Naive thymus-derived CD4-positive, alpha-beta T cell (primary cell): ENCODE measurements around the gene CTAGE8. TPM values are rescaled to one million over a fixed set of nuclear protein-coding genes. Genes with fewer than 3 reads are reported as not detected.
"Not testable (repeated sequence)": the region's sequence is repeated elsewhere in the genome, so short reads cannot be mapped to it uniquely, and the experiment has no call there.

Experiments used
- ATAC-seq: fragments of 150-1000 bp; cut with Tn5 transposase; 2 replicates; pipeline ENCODE4 v1.10.0; 2021; ENCODE audit warnings: mild to moderate bottlenecking, moderate library complexity
- CTCF ChIA-PET: fragments of 350-600 bp; sonication (Branson Sonifier 250); formaldehyde crosslinking; loops from one replicate; lab custom pipeline; 2021; ENCODE audit warnings: antibody characterized with exemption; lab: Charles Lee
- POLR2A ChIA-PET: fragments of 350-600 bp; sonication (Branson Sonifier 250); formaldehyde crosslinking; loops from one replicate; lab custom pipeline; 2021; ENCODE audit warnings: antibody characterized with exemption, inconsistent platforms; lab: Charles Lee
- DNase-seq, 9 donors: peaks; one replicate each; pipeline versions ENCODE4 v3.0.0 to v3.0.0-alpha.2; 2020 to 2022; ENCODE audit warnings: mixed read lengths in 1 of 9
- H3K27ac ChIP-seq: one replicate; pipeline ENCODE4 v1.7.0; 2013; ENCODE audit warnings: mild to moderate bottlenecking, low read depth, low read length, moderate library complexity
- H3K27me3 ChIP-seq, 2 donors: one replicate each; pipeline ENCODE4 v1.7.0; 2013; ENCODE audit warnings: low read length in 2 of 2, mild to moderate bottlenecking in 2 of 2, moderate library complexity in 2 of 2; ENCODE audit not compliant: control insufficient read depth in 2 of 2, insufficient read depth in 2 of 2
- H3K36me3 ChIP-seq, 3 experiments: 1 replicate in 2 of 3; 2 replicates in 1 of 3; pipeline ENCODE4 v1.7.0; 2013; ENCODE audit warnings: low read length in 3 of 3, mild to moderate bottlenecking in 3 of 3, moderate library complexity in 1 of 3; ENCODE audit not compliant: insufficient read depth in 3 of 3, control insufficient read depth in 2 of 3
- H3K4me1 ChIP-seq, 2 donors: one replicate each; pipeline ENCODE4 v1.7.0; 2013; ENCODE audit warnings: low read length in 2 of 2, mild to moderate bottlenecking in 2 of 2, moderate library complexity in 1 of 2; ENCODE audit not compliant: control insufficient read depth in 2 of 2, insufficient read depth in 2 of 2
- H3K4me3 ChIP-seq: 2 replicates; pipeline ENCODE4 v1.7.0; 2013; ENCODE audit warnings: mild to moderate bottlenecking, low read length
- H3K9me3 ChIP-seq, 3 experiments: 1 replicate in 2 of 3; 2 replicates in 1 of 3; pipeline ENCODE4 v1.7.0; 2013; ENCODE audit warnings: low read length in 3 of 3; ENCODE audit not compliant: control insufficient read depth in 2 of 3
- H3K27ac Mint-ChIP-seq, 9 donors: one replicate each; pipeline ENCODE4 v1.8.0; 2020 to 2022; ENCODE audit warnings: mixed read lengths in 9 of 9, mild to moderate bottlenecking in 8 of 9, moderate library complexity in 5 of 9, inconsistent platforms in 2 of 9
- H3K27me3 Mint-ChIP-seq, 5 donors: one replicate each; pipeline ENCODE4 v1.8.0; 2021 to 2022; ENCODE audit warnings: mixed read lengths in 5 of 5, mild to moderate bottlenecking in 1 of 5
- H3K36me3 Mint-ChIP-seq, 5 donors: one replicate each; pipeline ENCODE4 v1.8.0; 2020 to 2022; ENCODE audit warnings: mixed read lengths in 5 of 5, mild to moderate bottlenecking in 3 of 5, inconsistent platforms in 1 of 5
- H3K4me1 Mint-ChIP-seq, 7 donors: one replicate each; pipeline ENCODE4 v1.8.0; 2020 to 2022; ENCODE audit warnings: mixed read lengths in 7 of 7, mild to moderate bottlenecking in 3 of 7, inconsistent platforms in 1 of 7
- H3K4me3 Mint-ChIP-seq, 10 donors: one replicate each; pipeline ENCODE4 v1.8.0; 2020 to 2022; ENCODE audit warnings: mild to moderate bottlenecking in 10 of 10, mixed read lengths in 10 of 10, moderate library complexity in 6 of 10, inconsistent platforms in 2 of 10
- H3K9me3 Mint-ChIP-seq, 11 donors: one replicate each; pipeline ENCODE4 v1.8.0; 2020 to 2022; ENCODE audit warnings: mixed read lengths in 11 of 11, mild to moderate bottlenecking in 4 of 11, inconsistent platforms in 1 of 11, moderate library complexity in 1 of 11
- intact Hi-C, 2 donors: fragments of 100-400 bp; cut with micrococcal nuclease; formaldehyde crosslinking; loops; one replicate each; pipeline ENCODE4 v1.15.1; 2023
- polyA plus RNA-seq, 2 donors: library from polyadenylated mRNA; unstranded; fragments of 300-500 nt; fragmentation: Illumina TruSeq; gene quantifications; one replicate each; pipeline ENCODE4 v1.2.3, GENCODE V29; 2021
- total RNA-seq, 6 experiments: library from RNA in 5 of 6; stranded (reverse) in 5 of 6; gene quantifications; 1 replicate in 5 of 6; 2 replicates in 1 of 6; pipeline ENCODE4 v1.2.3 and lab custom pipeline; 2021 to 2026

Gene CTAGE8, protein sequence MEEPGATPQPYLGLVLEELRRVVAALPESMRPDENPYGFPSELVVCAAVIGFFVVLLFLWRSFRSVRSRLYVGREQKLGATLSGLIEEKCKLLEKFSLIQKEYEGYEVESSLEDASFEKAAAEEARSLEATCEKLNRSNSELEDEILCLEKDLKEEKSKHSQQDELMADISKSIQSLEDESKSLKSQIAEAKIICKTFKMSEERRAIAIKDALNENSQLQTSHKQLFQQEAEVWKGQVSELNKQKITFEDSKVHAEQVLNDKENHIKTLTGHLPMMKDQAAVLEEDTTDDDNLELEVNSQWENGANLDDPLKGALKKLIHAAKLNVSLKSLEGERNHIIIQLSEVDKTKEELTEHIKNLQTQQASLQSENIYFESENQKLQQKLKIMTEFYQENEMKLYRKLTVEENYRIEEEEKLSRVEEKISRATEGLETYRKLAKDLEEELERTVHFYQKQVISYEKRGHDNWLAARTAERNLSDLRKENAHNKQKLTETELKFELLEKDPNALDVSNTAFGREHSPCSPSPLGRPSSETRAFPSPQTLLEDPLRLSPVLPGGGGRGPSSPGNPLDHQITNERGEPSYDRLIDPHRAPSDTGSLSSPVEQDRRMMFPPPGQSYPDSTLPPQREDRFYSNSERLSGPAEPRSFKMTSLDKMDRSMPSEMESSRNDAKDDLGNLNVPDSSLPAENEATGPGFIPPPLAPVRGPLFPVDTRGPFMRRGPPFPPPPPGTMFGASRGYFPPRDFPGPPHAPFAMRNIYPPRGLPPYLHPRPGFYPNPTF
- total RNA-seq (under 1 TPM in 4 of 5 experiments, not detected in 1; 0.51 to 0.75 (median 0.55) TPM), polyA plus RNA-seq (under 1 TPM in 1 of 2 donors, not detected in 1; 0.52 TPM)

- H3K27ac Mint-ChIP-seq, H3K36me3 Mint-ChIP-seq, H3K9me3 ChIP-seq, H3K27me3 Mint-ChIP-seq, H3K9me3 Mint-ChIP-seq, H3K4me1 Mint-ChIP-seq, ATAC-seq, H3K36me3 ChIP-seq, H3K27ac ChIP-seq, H3K27me3 ChIP-seq, H3K4me3 Mint-ChIP-seq, H3K4me1 ChIP-seq, POLR2A ChIA-PET, DNase-seq, intact Hi-C loops, CTCF ChIA-PET, H3K4me3 ChIP-seq: not testable (repeated sequence)
These were observed at the start of gene CTAGE8 for GRCh38 chr7:144269188-144269587. TSS of gene CTAGE8 (minus strand) at chr7:144269288. CDS start at chr7:144269250, 38 bp downstream.

- DNase-seq, H3K36me3 ChIP-seq, ATAC-seq, H3K27ac Mint-ChIP-seq, H3K36me3 Mint-ChIP-seq, POLR2A ChIA-PET, CTCF ChIA-PET, H3K9me3 Mint-ChIP-seq, intact Hi-C loops, H3K4me1 ChIP-seq, H3K9me3 ChIP-seq, H3K4me3 Mint-ChIP-seq, H3K27me3 ChIP-seq, H3K4me1 Mint-ChIP-seq, H3K4me3 ChIP-seq, H3K27ac ChIP-seq, H3K27me3 Mint-ChIP-seq: not testable (repeated sequence)
These were observed 48.4 kb upstream of the CTAGE8 start for GRCh38 chr7:144317537-144317936.

DNA sequence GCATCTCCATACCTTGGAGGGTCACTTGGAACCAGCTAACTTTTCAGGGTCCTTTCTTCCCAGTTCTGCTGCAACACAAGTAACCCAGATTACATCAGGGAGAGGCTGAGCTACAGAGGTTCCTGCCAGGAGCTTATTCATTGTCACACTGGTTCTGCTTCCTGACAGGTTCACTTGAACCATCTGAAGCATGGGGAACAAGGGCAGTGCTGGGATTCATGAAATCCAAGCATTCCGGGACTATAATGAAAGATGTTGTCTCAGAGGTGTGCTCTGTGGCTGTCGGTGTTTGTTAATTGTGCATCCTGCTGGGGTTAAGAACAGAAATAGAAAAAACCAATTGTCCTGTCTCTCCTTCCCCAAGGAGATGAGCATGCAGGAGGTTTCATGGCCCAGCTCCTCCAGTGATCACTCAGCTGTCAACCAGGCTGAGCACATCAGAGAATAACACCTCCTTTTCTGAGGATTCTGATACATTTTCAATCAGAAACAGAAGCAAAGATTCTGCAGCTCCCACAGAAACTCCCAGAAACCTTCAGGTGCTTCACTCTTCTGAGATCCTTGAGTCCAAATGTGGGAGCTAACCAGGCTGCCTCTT is 42.9 kb upstream of the CTAGE8 start, which contains the start of gene OR2A1:
OR2A1 (plus strand) TSS at position 548 of the 598 bp plus-strand sequence. CDS start 5,706 bp downstream, outside the sequence.
- H3K4me1 Mint-ChIP-seq, H3K4me1 ChIP-seq, CTCF ChIA-PET, intact Hi-C loops, H3K27ac Mint-ChIP-seq, H3K27me3 Mint-ChIP-seq, H3K36me3 ChIP-seq, POLR2A ChIA-PET, ATAC-seq, DNase-seq, H3K27me3 ChIP-seq, H3K9me3 Mint-ChIP-seq, H3K4me3 ChIP-seq, H3K27ac ChIP-seq, H3K4me3 Mint-ChIP-seq, H3K36me3 Mint-ChIP-seq, H3K9me3 ChIP-seq: not testable (repeated sequence)

DNA sequence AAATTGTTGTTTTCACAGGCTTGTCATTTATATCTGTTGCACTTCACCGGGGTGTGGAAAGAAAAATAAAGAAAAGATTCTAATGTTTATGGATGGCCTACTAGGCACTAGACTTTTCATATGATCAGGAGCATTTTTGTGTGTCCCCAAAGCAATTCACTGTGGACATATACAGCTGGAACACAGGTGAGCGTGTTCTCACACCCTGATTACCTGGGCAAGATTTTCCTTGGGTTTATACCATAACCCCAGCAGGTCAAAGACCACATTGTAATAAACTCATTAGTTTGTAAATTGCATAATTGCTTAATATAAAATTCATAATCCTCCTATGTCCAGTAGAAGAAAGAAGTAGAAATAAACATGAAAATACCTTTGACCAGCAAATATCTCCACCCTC is 42.1 kb upstream of the CTAGE8 start:
- H3K9me3 Mint-ChIP-seq, H3K4me3 ChIP-seq, POLR2A ChIA-PET, H3K27me3 Mint-ChIP-seq, intact Hi-C loops, H3K36me3 ChIP-seq, DNase-seq, CTCF ChIA-PET, H3K27me3 ChIP-seq, ATAC-seq, H3K27ac ChIP-seq, H3K36me3 Mint-ChIP-seq, H3K4me1 Mint-ChIP-seq, H3K4me3 Mint-ChIP-seq, H3K4me1 ChIP-seq, H3K27ac Mint-ChIP-seq, H3K9me3 ChIP-seq: not testable (repeated sequence)

- DNase-seq, ATAC-seq, H3K27ac Mint-ChIP-seq, H3K27ac ChIP-seq, H3K9me3 ChIP-seq, H3K9me3 Mint-ChIP-seq, H3K36me3 Mint-ChIP-seq, H3K4me1 ChIP-seq, H3K4me1 Mint-ChIP-seq, H3K27me3 ChIP-seq, H3K4me3 Mint-ChIP-seq, H3K36me3 ChIP-seq, H3K27me3 Mint-ChIP-seq, CTCF ChIA-PET, H3K4me3 ChIP-seq, POLR2A ChIA-PET, intact Hi-C loops: not testable (repeated sequence)
These were observed 40.6 kb upstream of the CTAGE8 start for GRCh38 chr7:144309702-144310101.

GRCh38 chr7:144305156-144305555 is 36.1 kb upstream of the CTAGE8 start:
- H3K4me3 ChIP-seq, H3K36me3 ChIP-seq, H3K27me3 ChIP-seq, H3K27me3 Mint-ChIP-seq, POLR2A ChIA-PET, H3K4me1 Mint-ChIP-seq, DNase-seq, ATAC-seq, intact Hi-C loops, H3K36me3 Mint-ChIP-seq, H3K27ac ChIP-seq, H3K27ac Mint-ChIP-seq, H3K9me3 ChIP-seq, H3K4me1 ChIP-seq, CTCF ChIA-PET, H3K9me3 Mint-ChIP-seq, H3K4me3 Mint-ChIP-seq: not testable (repeated sequence)
